Body of pancreas (tissue), 4 donors: Measurements from ENCODE around the gene PLVAP. TPM values are rescaled to one million over a fixed set of nuclear protein-coding genes. Genes with fewer than 3 reads are reported as not detected.

Experiments used
- ATAC-seq: fragments of 150-250 bp; one replicate; pipeline ENCODE4 v1.9.1; 2016
- DNase-seq, 4 donors: peaks; one replicate each; pipeline ENCODE4 v3.0.0-alpha.2; 2019
- H3K27ac ChIP-seq, 4 donors: fragments of 200-600 bp; sonication (generic); 1 replicate in 3 of 4; 2 replicates in 1 of 4; pipeline versions ENCODE4 v1.5.1 to v1.6.1; 2016 to 2019; ENCODE audit warnings: mild to moderate bottlenecking in 1 of 4, mixed read lengths in 1 of 4, moderate library complexity in 1 of 4
- H3K27me3 ChIP-seq, 2 donors: fragments of 200-600 bp; sonication (generic); one replicate each; pipeline ENCODE4 v1.6.0; 2016; ENCODE audit warnings: mild to moderate bottlenecking in 1 of 2
- H3K36me3 ChIP-seq, 2 donors: fragments of 200-600 bp; sonication (generic); replicated peaks in 1 of 2; 2 replicates each; pipeline ENCODE4 v1.5.1; 2016; ENCODE audit warnings: low read depth in 2 of 2; ENCODE audit not compliant: insufficient read depth in 1 of 2
- H3K4me1 ChIP-seq: fragments of 200-600 bp; sonication (generic); one replicate; pipeline ENCODE4 v1.6.0; 2016
- H3K4me3 ChIP-seq, 2 donors: fragments of 200-600 bp; sonication (generic); 1 replicate in 1 of 2; 2 replicates in 1 of 2; pipeline ENCODE4 v1.5.1; 2016 to 2019
- H3K9me3 ChIP-seq, 3 donors: fragments of 200-600 bp; sonication (generic); 1 replicate in 2 of 3; 2 replicates in 1 of 3; pipeline ENCODE4 v1.5.1; 2016
- CTCF ChIP-seq, 7 experiments: fragments of 450-650 bp in 4 of 7; fragments of 200-600 bp in 3 of 7; sonication (generic) in 3 of 7; IDR thresholded peaks; one replicate each; pipeline ENCODE4 v1.5.1; 2016 to 2019; ENCODE audit warnings: antibody characterized with exemption in 7 of 7
- POLR2A ChIP-seq, 3 donors: fragments of 450-650 bp; IDR thresholded peaks; one replicate each; pipeline ENCODE4 v1.6.1; 2016; ENCODE audit warnings: antibody characterized with exemption in 3 of 3, mild to moderate bottlenecking in 2 of 3
- WGBS, 2 donors: methylation state at CpG; one replicate each; pipeline ENCODE4 v1.1.5; 2017; 5-methylcytosine and 5-hydroxymethylcytosine counted together
- intact Hi-C: fragments of 100-400 bp; cut with DNase I; formaldehyde crosslinking; loops from one replicate; pipeline ENCODE4 v1.15.1; 2023
- total RNA-seq, 2 donors: library from RNA; depleted of rRNA; stranded (reverse); fragments of >200 nt; gene quantifications; one replicate each; pipeline ENCODE4 v1.1.0, GENCODE V29; 2016

PLVAP gene
- total RNA-seq, 2 donors from 2014 or later = 37.9 to 49.8 TPM

- 82 to 91% methylated on average over 15 to 19 of the region's 19 CpGs for WGBS, 2 donors
- Histone ChIP-seq H3K4me1 (peaks cover 29% of the 10 kb centered on the region), H3K27ac (no peak overlapping the region), H3K9me3 (no peaks in the 10 kb centered on the region), H3K4me3 (no peak overlapping the region), H3K27me3 (no peaks in the 10 kb centered on the region), H3K36me3 (peaks cover 0 to 4% of the 10 kb centered on the region in 2 donors)
- ATAC-seq = no peak
- intact Hi-C loops = no loop called here
- TF ChIP-seq CTCF (IDR thresholded peaks at IDR 0.05) (no peak), POLR2A (IDR thresholded peaks at IDR 0.05) (no peak)
- DNase-seq = no peak
These were observed 63.0 kb downstream of the PLVAP start for GRCh38 chr19:17314007-17314593.

- DNase-seq (no peak), ATAC-seq (no peak)
- Histone ChIP-seq H3K36me3 (peaks cover 0 to 4% of the 10 kb centered on the region in 2 donors), H3K27ac (peak overlapping the region in 2 of 4 donors; percentile 61 to 70), H3K4me1 (peaks cover 34% of the 10 kb centered on the region), H3K9me3 (no peaks in the 10 kb centered on the region), H3K27me3 (no peaks in the 10 kb centered on the region), H3K4me3 (no peak overlapping the region)
- intact Hi-C loops = no loop called here
- peak in 2 of 3 donors; percentile 26 to 38 for TF ChIP-seq POLR2A (IDR thresholded peaks at IDR 0.05)
- TF ChIP-seq CTCF (IDR thresholded peaks at IDR 0.05) = no peak
- 79 to 82% methylated on average over 10 to 20 of the region's 20 CpGs for WGBS, 2 donors
These were observed 64.7 kb downstream of the PLVAP start for GRCh38 chr19:17312189-17313113.

- TF ChIP-seq POLR2A (IDR thresholded peaks at IDR 0.05) (no peak), CTCF (IDR thresholded peaks at IDR 0.05) (no peak)
- whole genome bisulfite sequencing, 2 donors = 63 to 70% methylated on average over 10 to 11 of the region's 11 CpGs
- Histone ChIP-seq H3K9me3 (no peaks in the 10 kb centered on the region), H3K4me3 (no peak overlapping the region), H3K27ac (peak overlapping the region in 2 of 4 donors; percentile 61 to 70), H3K36me3 (peaks cover 0 to 4% of the 10 kb centered on the region in 2 donors), H3K27me3 (no peaks in the 10 kb centered on the region), H3K4me1 (peaks cover 41% of the 10 kb centered on the region)
- DNase-seq = peak in 2 of 4 donors; percentile 16 to 45
- intact Hi-C loops = no loop called here
- ATAC-seq = peak; percentile 18
These were observed 65.5 kb downstream of the PLVAP start for GRCh38 chr19:17311455-17312188.

- H3K27me3 ChIP-seq = no peaks in the 10 kb centered on the region
- intact Hi-C loops = no loop called here
- H3K4me3 ChIP-seq = peak overlapping the region; percentile 57 to 90
- no peaks in the 10 kb centered on the region for H3K9me3 ChIP-seq
- TF ChIP-seq CTCF (IDR thresholded peaks at IDR 0.05) (no peak), POLR2A (IDR thresholded peaks at IDR 0.05) (no peak)
- H3K27ac ChIP-seq = peak overlapping the region in 3 of 4 donors; percentile 39 to 76 (median 68)
- peaks cover 52% of the 10 kb centered on the region for H3K4me1 ChIP-seq
- 6 to 7% methylated on average over 5 to 23 of the region's 23 CpGs for WGBS, 2 donors
- DNase-seq (no peak), ATAC-seq (no peak)
- peaks cover 0 to 4% of the 10 kb centered on the region in 2 donors for H3K36me3 ChIP-seq
These were observed 67.1 kb downstream of the PLVAP start for GRCh38 chr19:17309965-17310461.
